H9 (cell line): ENCODE results near the gene TRAF2. TPM values are rescaled to one million over a fixed set of nuclear protein-coding genes. Genes with fewer than 3 reads are reported as not detected.
A peak's percentile ranks its signal among the peaks of the same experiment; 100 is the strongest.

Experiments
- DNase-seq: peaks from one replicate; pipeline ENCODE4 v3.0.0-alpha.2; 2017
- H2AFZ ChIP-seq: one replicate; pipeline ENCODE4 v1.6.1; 2013; ENCODE audit warnings: mild to moderate bottlenecking, low read length, control low read depth, moderate library complexity
- H2AK5ac ChIP-seq: 2 replicates; pipeline ENCODE4 v1.6.1; 2013; ENCODE audit warnings: low read length, control low read depth, mixed read lengths; ENCODE audit not compliant: insufficient read length
- H2BK120ac ChIP-seq: one replicate; pipeline ENCODE4 v1.6.1; 2013; ENCODE audit warnings: low read depth, mild to moderate bottlenecking, low read length, control low read depth, inconsistent platforms; ENCODE audit not compliant: poor library complexity, severe bottlenecking
- H2BK12ac ChIP-seq: 2 replicates; pipeline ENCODE4 v1.6.1; 2013; ENCODE audit warnings: low read length, control low read depth, mixed read lengths, low read depth; ENCODE audit not compliant: insufficient read length
- H2BK15ac ChIP-seq: 2 replicates; pipeline ENCODE4 v1.6.1; 2013; ENCODE audit warnings: low read depth, low read length, control low read depth
- H2BK20ac ChIP-seq: one replicate; pipeline ENCODE4 v1.6.1; 2013; ENCODE audit warnings: low read depth, mild to moderate bottlenecking, low read length, control low read depth, inconsistent platforms; ENCODE audit not compliant: poor library complexity, severe bottlenecking
- H2BK5ac ChIP-seq: 2 replicates; pipeline ENCODE4 v1.6.1; 2013; ENCODE audit warnings: low read length, control low read depth, mixed read lengths; ENCODE audit not compliant: insufficient read length
- H3K14ac ChIP-seq: 2 replicates; pipeline ENCODE4 v1.6.1; 2013; ENCODE audit warnings: low read length, control low read depth; ENCODE audit not compliant: insufficient read depth
- H3K18ac ChIP-seq: 2 replicates; pipeline ENCODE4 v1.6.1; 2013; ENCODE audit warnings: low read depth, mild to moderate bottlenecking, mixed read lengths, low read length, control low read depth; ENCODE audit not compliant: insufficient read length
- H3K23ac ChIP-seq: 2 replicates; pipeline ENCODE4 v1.6.1; 2013; ENCODE audit warnings: low read length, control low read depth, mixed read lengths, low read depth; ENCODE audit not compliant: insufficient read length
- H3K23me2 ChIP-seq: 2 replicates; pipeline ENCODE4 v1.6.1; 2013; ENCODE audit warnings: low read depth, mild to moderate bottlenecking, mixed read lengths, low read length, control low read depth; ENCODE audit not compliant: insufficient read length, poor library complexity, severe bottlenecking
- H3K27ac ChIP-seq: 2 replicates; pipeline ENCODE4 v1.5.1; 2013; ENCODE audit warnings: low read length, control low read depth, mixed read lengths, low read depth; ENCODE audit not compliant: insufficient read length
- H3K27me3 ChIP-seq: 2 replicates; pipeline ENCODE4 v1.6.1; 2013; ENCODE audit warnings: low read length, control low read depth, inconsistent platforms; ENCODE audit not compliant: insufficient read depth
- H3K4ac ChIP-seq: 2 replicates; pipeline ENCODE4 v1.6.1; 2013; ENCODE audit warnings: low read depth, mild to moderate bottlenecking, control low read depth, inconsistent platforms, low read length, moderate library complexity
- H3K4me1 ChIP-seq: 2 replicates; pipeline ENCODE4 v1.6.1; 2013; ENCODE audit warnings: low read length, control low read depth, inconsistent platforms; ENCODE audit not compliant: insufficient read depth
- H3K4me2 ChIP-seq: 2 replicates; pipeline ENCODE4 v1.6.1; 2013; ENCODE audit warnings: low read length, control low read depth, mixed read lengths; ENCODE audit not compliant: insufficient read length, insufficient read depth
- H3K56ac ChIP-seq: 2 replicates; pipeline ENCODE4 v1.6.1; 2013; ENCODE audit warnings: low read depth, mild to moderate bottlenecking, mixed read lengths, low read length, control low read depth; ENCODE audit not compliant: insufficient read length
- H3K79me1 ChIP-seq: 2 replicates; pipeline ENCODE4 v1.6.1; 2013; ENCODE audit warnings: low read depth, mild to moderate bottlenecking, moderate library complexity, low read length, control low read depth, inconsistent platforms; ENCODE audit not compliant: insufficient read depth, poor library complexity, severe bottlenecking
- H3K79me2 ChIP-seq: 2 replicates; pipeline ENCODE4 v1.6.1; 2013; ENCODE audit warnings: low read length, control low read depth, inconsistent platforms; ENCODE audit not compliant: insufficient read depth
- H3K9ac ChIP-seq: 2 replicates; pipeline ENCODE4 v1.6.1; 2013; ENCODE audit warnings: low read length, control low read depth, mixed read lengths; ENCODE audit not compliant: insufficient read length; ENCODE audit errors: extremely low read depth
- H3K9me3 ChIP-seq: one replicate; pipeline ENCODE4 v1.6.1; 2013; ENCODE audit warnings: low read depth, low read length, inconsistent platforms; ENCODE audit not compliant: control insufficient read depth
- H3T11ph ChIP-seq: one replicate; pipeline ENCODE4 v1.6.1; 2013; ENCODE audit warnings: mild to moderate bottlenecking, low read length, control low read depth, inconsistent platforms
- H4K20me1 ChIP-seq: one replicate; pipeline ENCODE4 v1.6.1; 2013; ENCODE audit not compliant: control insufficient read depth, insufficient read length, insufficient read depth
- H4K5ac ChIP-seq: 2 replicates; pipeline ENCODE4 v1.6.1; 2013; ENCODE audit warnings: low read depth, mild to moderate bottlenecking, mixed read lengths, low read length, control low read depth; ENCODE audit not compliant: insufficient read length
- H4K8ac ChIP-seq: replicated peaks from 2 replicates; pipeline ENCODE4 v1.6.1; 2013; ENCODE audit warnings: low read length, control low read depth, mixed read lengths, low read depth; ENCODE audit not compliant: insufficient read length
- H4K91ac ChIP-seq: 2 replicates; pipeline ENCODE4 v1.6.1; 2013; ENCODE audit warnings: low read depth, mild to moderate bottlenecking, moderate library complexity, mixed read lengths, low read length, control low read depth; ENCODE audit not compliant: insufficient read length
- H3K27ac Mint-ChIP-seq, 3 experiments: 2 replicates in 2 of 3; 3 replicates in 1 of 3; pipeline ENCODE4 v1.8.0; 2020 to 2021; ENCODE audit warnings: mixed read lengths in 3 of 3, mild to moderate bottlenecking in 1 of 3, moderate library complexity in 1 of 3
- H3K27me3 Mint-ChIP-seq: 2 replicates; pipeline ENCODE4 v1.8.0; 2021; ENCODE audit warnings: low read depth, mild to moderate bottlenecking, moderate library complexity, mixed read lengths
- H3K36me3 Mint-ChIP-seq, 3 experiments: 2 replicates in 2 of 3; 3 replicates in 1 of 3; pipeline ENCODE4 v1.8.0; 2020 to 2021; ENCODE audit warnings: low read depth in 3 of 3, mixed read lengths in 3 of 3; ENCODE audit not compliant: insufficient read depth in 1 of 3
- H3K4me1 Mint-ChIP-seq, 2 experiments: 2 replicates each; pipeline ENCODE4 v1.8.0; 2020; ENCODE audit warnings: mixed read lengths in 2 of 2
- H3K4me3 Mint-ChIP-seq, 2 experiments: 2 replicates in 1 of 2; 3 replicates in 1 of 2; pipeline ENCODE4 v1.8.0; 2020 to 2021; ENCODE audit warnings: mild to moderate bottlenecking in 2 of 2, mixed read lengths in 2 of 2, moderate library complexity in 1 of 2
- H3K9me3 Mint-ChIP-seq, 2 experiments: 2 replicates in 1 of 2; 3 replicates in 1 of 2; pipeline ENCODE4 v1.8.0; 2020; ENCODE audit warnings: mild to moderate bottlenecking in 2 of 2, mixed read lengths in 2 of 2, moderate library complexity in 1 of 2
- CTCF ChIP-seq: fragments of 200-600 bp; sonication (generic); conservative IDR thresholded peaks from 3 replicates; pipeline ENCODE4 v1.8.0; 2021; ENCODE audit warnings: antibody characterized with exemption, mild to moderate bottlenecking
- WGBS: extraction: QIAGEN DNeasy Blood & Tissue Kit; methylation state at CpG from one replicate; pipeline ENCODE4 v1.1.7; 2013; ENCODE audit warnings: missing lambda C conversion rate, low lambda C conversion rate, mixed read lengths; ENCODE audit not compliant: insufficient read length; ENCODE audit errors: extremely low coverage; 5-methylcytosine and 5-hydroxymethylcytosine counted together
- total RNA-seq: library from RNA; stranded (reverse); gene quantifications from 2 replicates; pipeline ENCODE4 v1.2.1, GENCODE V29; 2021

The TRAF2 gene
- total RNA-seq, 1 experiment from 2014 or later: 48.8 TPM

DNA sequence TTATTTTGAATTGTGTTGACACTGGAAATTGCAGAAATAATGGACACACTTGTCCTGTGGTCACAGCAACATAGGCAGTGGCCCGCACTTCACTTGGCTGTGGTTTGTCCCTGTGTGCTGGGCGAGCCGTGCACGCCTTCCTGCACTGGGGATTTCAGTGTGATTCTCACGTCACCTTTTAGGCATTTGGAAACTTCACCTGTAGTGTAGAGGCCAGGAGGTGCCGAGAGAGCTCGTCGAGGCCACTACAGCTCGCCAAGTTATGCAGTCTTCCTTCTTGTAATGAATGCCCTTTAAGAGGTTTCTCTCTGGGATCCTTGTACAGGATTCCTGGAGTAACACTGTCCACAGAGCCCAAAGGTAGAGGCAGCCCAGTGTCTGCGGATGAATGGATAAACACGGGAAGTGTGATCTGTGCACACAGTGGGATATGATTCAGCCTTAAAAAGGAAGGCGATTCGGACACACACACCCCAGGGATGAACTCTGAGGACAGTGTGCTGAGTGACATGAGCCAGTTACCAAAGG lies 14.7 kb downstream of the TRAF2 start:
- H3K4me2 ChIP-seq: no peak overlapping the region
- no CpG with 5 or more reads among the region's 13 CpGs for WGBS
- H3K27me3 ChIP-seq: no peaks in the 10 kb centered on the region
- peak overlapping the region; percentile 22 to 58 (median 53); a peak in 2 of 7 replicates for H3K27ac Mint-ChIP-seq
- H2BK5ac ChIP-seq: no peak overlapping the region
- H3K4me1 ChIP-seq: no peaks in the 10 kb centered on the region
- H4K91ac ChIP-seq: no peak overlapping the region
- H3K18ac ChIP-seq: no peak overlapping the region
- H3K56ac ChIP-seq: no peak overlapping the region
- no peak overlapping the region for H2BK20ac ChIP-seq
- no peak overlapping the region for H3K27ac ChIP-seq
- no peak overlapping the region for H4K8ac ChIP-seq
- peaks cover 2% of the 10 kb centered on the region for H3K79me1 ChIP-seq
- no peaks in the 10 kb centered on the region for H4K20me1 ChIP-seq
- no peak overlapping the region for H2AK5ac ChIP-seq
- H3K14ac ChIP-seq: no peak overlapping the region
- no peaks in the 10 kb centered on the region; the same call in 1 of the 2 replicates for H3K79me2 ChIP-seq
- H2AFZ ChIP-seq: no peak overlapping the region
- H3K9ac ChIP-seq: no peak overlapping the region
- peaks cover 36 to 62% (median 59%) of the 10 kb centered on the region in 3 experiments for H3K36me3 Mint-ChIP-seq
- no peak for TF ChIP-seq CTCF
- H4K5ac ChIP-seq: no peak overlapping the region
- H3K4ac ChIP-seq: no peak overlapping the region
- H3K27me3 Mint-ChIP-seq: no peaks in the 10 kb centered on the region; the same call in 1 of the 2 replicates
- H2BK15ac ChIP-seq: no peak overlapping the region
- DNase-seq: no peak
- H2BK120ac ChIP-seq: no peak overlapping the region
- no peak overlapping the region for H2BK12ac ChIP-seq
- H3K9me3 ChIP-seq: no peaks in the 10 kb centered on the region
- H3T11ph ChIP-seq: no peak overlapping the region
- peaks cover 3 to 4% of the 10 kb centered on the region in 2 experiments; a peak in 2 of 4 replicates for H3K4me1 Mint-ChIP-seq
- H3K4me3 Mint-ChIP-seq: no peak overlapping the region; a peak in 1 of 5 replicates
- no peaks in the 10 kb centered on the region for H3K9me3 Mint-ChIP-seq
- no peak overlapping the region for H3K23ac ChIP-seq
- no peaks in the 10 kb centered on the region for H3K23me2 ChIP-seq
